Mucosa of descending colon (tissue), 3 donors: ENCODE measurements around the gene CDKAL1. TPM values are rescaled to one million over a fixed set of nuclear protein-coding genes. Genes with fewer than 3 reads are reported as not detected.

Experiments
- ATAC-seq: fragments of 200-7000 bp; cut with Tn5 transposase; one replicate; pipeline ENCODE4 v1.9.1; 2020; ENCODE audit warnings: mild to moderate bottlenecking, moderate library complexity
- DNase-seq, 3 donors: peaks; one replicate each; pipeline ENCODE4 v3.0.0-alpha.2; 2020
- H3K36me3 ChIP-seq: fragments of 200-600 bp; one replicate; pipeline ENCODE4 v1.8.0; 2021; ENCODE audit warnings: low read depth, mild to moderate bottlenecking
- H3K4me1 ChIP-seq: fragments of 200-600 bp; one replicate; pipeline ENCODE4 v1.8.0; 2021; ENCODE audit warnings: low read depth, mild to moderate bottlenecking
- H3K4me3 ChIP-seq: fragments of 200-600 bp; one replicate; pipeline ENCODE4 v1.8.0; 2021; ENCODE audit warnings: mild to moderate bottlenecking
- H3K9me3 ChIP-seq: fragments of 200-600 bp; one replicate; pipeline ENCODE4 v1.8.0; 2021; ENCODE audit warnings: mild to moderate bottlenecking
- intact Hi-C, 2 donors: fragments of 100-400 bp; cut with DNase I in 1 of 2; cut with micrococcal nuclease in 1 of 2; formaldehyde crosslinking; loops; one replicate each; pipeline versions ENCODE4 v1.11.0 to v1.11.1; 2022; cut with DNase I, micrococcal nuclease
- total RNA-seq, 3 donors: library from RNA; stranded (reverse); fragmentation: NEBNext Ultra II Directional in 2 of 3; extraction: Animal tissue kit (Norgen Biotek cat#: 25700) in 2 of 3; gene quantifications; one replicate each; pipeline versions ENCODE4 v1.2.1 to v1.2.4, GENCODE V29; 2021 to 2023
- TF ChIP-seq, protein P1 (sequence below): fragments of 200-600 bp; IDR thresholded peaks from one replicate; pipeline ENCODE4 v1.8.0; 2022; ENCODE audit warnings: antibody characterized with exemption, mild to moderate bottlenecking
- donor health status: DM: no; HTN: no; CAD: no; lungs with moderate emphysema.
- donor health status: DM: no; HTN: no; CAD: no.
- donor health status: DM: no; HTN: yes; CAD: no.

CDKAL1 gene
- total RNA-seq, 3 donors from 2014 or later, result 13.4 to 15.5 (median 15.3) TPM

DNA sequence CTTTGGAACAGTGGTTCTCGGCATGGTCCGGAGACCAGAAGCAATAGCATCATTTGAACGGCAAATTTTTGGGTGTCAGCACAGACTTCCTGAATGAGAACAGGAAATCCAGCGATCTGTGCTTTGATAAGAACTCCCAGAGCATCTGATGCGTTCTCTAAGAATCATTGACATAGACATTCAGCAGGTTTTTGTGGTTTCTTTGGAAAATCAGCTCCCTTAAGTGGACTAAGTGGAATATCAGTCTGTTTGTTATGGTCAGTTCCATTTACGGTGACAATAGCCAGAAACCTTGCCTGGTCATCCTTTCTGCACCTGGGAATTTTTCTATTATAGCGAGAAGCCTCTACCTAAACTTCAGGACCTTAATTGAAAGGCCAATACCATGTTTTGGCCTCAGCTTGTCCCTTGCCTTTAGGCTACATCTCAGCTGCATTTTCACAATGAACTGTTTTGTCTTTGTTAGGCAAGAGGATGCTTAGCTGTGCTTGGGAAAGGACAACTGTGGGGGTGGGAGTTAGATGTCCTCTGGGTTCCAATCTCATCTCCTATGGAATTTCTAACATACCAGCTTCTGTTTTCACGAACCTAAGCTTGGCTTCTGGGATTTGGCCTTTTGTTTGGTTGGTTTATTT lies 299.7 kb downstream of the CDKAL1 start:
- Histone ChIP-seq H3K4me1 (no peaks in the 10 kb centered on the region), H3K9me3 (no peaks in the 10 kb centered on the region), H3K4me3 (no peak overlapping the region), H3K36me3 (no peaks in the 10 kb centered on the region)
- intact Hi-C loops, result no loop called here
- DNase-seq (no peak), ATAC-seq (no peak)
- TF ChIP-seq, protein P1, sequence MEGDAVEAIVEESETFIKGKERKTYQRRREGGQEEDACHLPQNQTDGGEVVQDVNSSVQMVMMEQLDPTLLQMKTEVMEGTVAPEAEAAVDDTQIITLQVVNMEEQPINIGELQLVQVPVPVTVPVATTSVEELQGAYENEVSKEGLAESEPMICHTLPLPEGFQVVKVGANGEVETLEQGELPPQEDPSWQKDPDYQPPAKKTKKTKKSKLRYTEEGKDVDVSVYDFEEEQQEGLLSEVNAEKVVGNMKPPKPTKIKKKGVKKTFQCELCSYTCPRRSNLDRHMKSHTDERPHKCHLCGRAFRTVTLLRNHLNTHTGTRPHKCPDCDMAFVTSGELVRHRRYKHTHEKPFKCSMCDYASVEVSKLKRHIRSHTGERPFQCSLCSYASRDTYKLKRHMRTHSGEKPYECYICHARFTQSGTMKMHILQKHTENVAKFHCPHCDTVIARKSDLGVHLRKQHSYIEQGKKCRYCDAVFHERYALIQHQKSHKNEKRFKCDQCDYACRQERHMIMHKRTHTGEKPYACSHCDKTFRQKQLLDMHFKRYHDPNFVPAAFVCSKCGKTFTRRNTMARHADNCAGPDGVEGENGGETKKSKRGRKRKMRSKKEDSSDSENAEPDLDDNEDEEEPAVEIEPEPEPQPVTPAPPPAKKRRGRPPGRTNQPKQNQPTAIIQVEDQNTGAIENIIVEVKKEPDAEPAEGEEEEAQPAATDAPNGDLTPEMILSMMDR, result no peak

GRCh38 chr6:20835315-20836010 lies 301.2 kb downstream of the CDKAL1 start:
- H3K9me3 ChIP-seq, result no peaks in the 10 kb centered on the region
- no peaks in the 10 kb centered on the region for H3K4me1 ChIP-seq
- TF ChIP-seq, protein P1, result no peak
- H3K36me3 ChIP-seq, result no peaks in the 10 kb centered on the region
- no peak for ATAC-seq
- no peak for DNase-seq
- no peak overlapping the region for H3K4me3 ChIP-seq
- intact Hi-C loops, result no loop called here

DNA sequence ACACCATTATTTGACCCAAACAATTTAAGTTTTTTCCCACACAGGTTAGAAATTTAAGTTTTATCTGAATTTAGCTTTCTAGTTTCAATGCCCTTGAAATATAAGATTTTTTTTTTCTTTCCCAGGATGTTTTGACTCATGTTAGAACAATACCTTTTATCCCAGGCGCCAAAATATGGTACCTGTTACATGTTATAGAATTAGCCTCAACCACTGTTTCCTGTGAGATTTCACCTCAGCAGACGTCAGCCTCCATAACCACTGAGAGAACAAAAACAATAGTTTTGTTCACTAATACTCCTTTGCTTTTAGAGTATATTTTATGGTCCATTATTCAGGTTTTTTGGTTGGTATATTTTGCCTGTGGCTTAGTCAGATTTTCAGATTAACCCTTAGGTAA lies 302.9 kb downstream of the CDKAL1 start:
- Histone ChIP-seq H3K4me3 (no peak overlapping the region), H3K36me3 (no peaks in the 10 kb centered on the region), H3K9me3 (no peaks in the 10 kb centered on the region), H3K4me1 (no peaks in the 10 kb centered on the region)
- no peak for DNase-seq
- intact Hi-C loops, result no loop called here
- ATAC-seq, result no peak
- TF ChIP-seq, protein P1, result no peak

DNA sequence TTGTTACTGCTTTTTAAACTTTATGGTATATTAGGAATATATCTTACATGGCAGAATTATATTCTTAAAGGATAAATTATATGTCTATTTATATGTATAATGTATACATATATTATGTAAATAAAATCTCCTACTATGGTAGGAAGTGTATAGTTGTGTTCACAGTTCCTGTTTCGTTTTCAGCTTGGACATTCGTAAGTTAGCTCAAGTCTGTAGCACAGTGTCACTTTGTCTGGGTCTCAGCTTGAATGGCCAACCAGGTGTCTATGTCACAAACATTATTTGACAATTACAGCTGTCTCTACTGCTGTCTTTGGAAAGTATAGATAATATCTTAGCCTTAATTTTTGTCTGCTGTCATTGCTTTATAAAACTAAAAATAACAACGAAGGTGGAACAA lies 303.9 kb downstream of the CDKAL1 start:
- DNase-seq (no peak), ATAC-seq (no peak)
- TF ChIP-seq, protein P1, result no peak
- no peaks in the 10 kb centered on the region for H3K9me3 ChIP-seq
- H3K4me3 ChIP-seq, result no peak overlapping the region
- no peaks in the 10 kb centered on the region for H3K4me1 ChIP-seq
- no peaks in the 10 kb centered on the region for H3K36me3 ChIP-seq
- intact Hi-C loops, result no loop called here

- Histone ChIP-seq H3K4me3 (no peak overlapping the region), H3K9me3 (no peaks in the 10 kb centered on the region), H3K4me1 (no peaks in the 10 kb centered on the region), H3K36me3 (no peaks in the 10 kb centered on the region)
- DNase-seq (no peak), ATAC-seq (no peak)
- intact Hi-C loops, result no loop called here
- TF ChIP-seq, protein P1, result no peak
Observed at GRCh38 chr6:20839630-20840029, 305.4 kb downstream of the CDKAL1 start.
